ENCODE measurements around the gene HSD17B11. TPM values are rescaled to one million over a fixed set of nuclear protein-coding genes. Genes with fewer than 3 reads are reported as not detected.

The HSD17B11 gene
- total RNA-seq, 1 donor from 2014 or later = 21.8 TPM

- H3K4me3 Mint-ChIP-seq (ENCODE audit: unreplicated experiment) = no peak overlapping the region
- peaks cover 42% of the 10 kb centered on the region for H3K36me3 Mint-ChIP-seq (ENCODE audit: unreplicated experiment)
- H3K9me3 Mint-ChIP-seq (ENCODE audit: unreplicated experiment) = peaks cover 5% of the 10 kb centered on the region
- no peak overlapping the region for H3K27ac Mint-ChIP-seq (ENCODE audit: unreplicated experiment)
- no peaks in the 10 kb centered on the region for H3K4me1 Mint-ChIP-seq (ENCODE audit: unreplicated experiment)
- TF ChIP-seq CTCF (IDR thresholded peaks at IDR 0.05) = no peak
- DNase-seq (ENCODE audit: extremely low spot score, unreplicated experiment) = no peak
- no peaks in the 10 kb centered on the region for H3K27me3 Mint-ChIP-seq (ENCODE audit: unreplicated experiment)
Measured at GRCh38 chr4:87339440-87339839, 51.5 kb downstream of the HSD17B11 start.

- Mint-ChIP-seq H3K4me3 (ENCODE audit: unreplicated experiment) (no peak overlapping the region), H3K27me3 (ENCODE audit: unreplicated experiment) (no peaks in the 10 kb centered on the region), H3K9me3 (ENCODE audit: unreplicated experiment) (peaks cover 17% of the 10 kb centered on the region), H3K27ac (ENCODE audit: unreplicated experiment) (no peak overlapping the region), H3K4me1 (ENCODE audit: unreplicated experiment) (no peaks in the 10 kb centered on the region), H3K36me3 (ENCODE audit: unreplicated experiment) (peaks cover 39% of the 10 kb centered on the region)
- no peak for DNase-seq (ENCODE audit: extremely low spot score, unreplicated experiment)
- TF ChIP-seq CTCF (IDR thresholded peaks at IDR 0.05) = no peak
Measured at GRCh38 chr4:87337361-87337760, 53.6 kb downstream of the HSD17B11 start.

- H3K36me3 Mint-ChIP-seq (ENCODE audit: unreplicated experiment) = peaks cover 22% of the 10 kb centered on the region
- no peak overlapping the region for H3K27ac Mint-ChIP-seq (ENCODE audit: unreplicated experiment)
Measured at GRCh38 chr4:87333267-87333666, 57.7 kb downstream of the HSD17B11 start.

GRCh38 chr4:87330761-87331160 lies 60.2 kb downstream of the HSD17B11 start:
- no peak overlapping the region for H3K27ac Mint-ChIP-seq (ENCODE audit: unreplicated experiment)
- DNase-seq (ENCODE audit: extremely low spot score, unreplicated experiment) = no peak
- peaks cover 10% of the 10 kb centered on the region for H3K36me3 Mint-ChIP-seq (ENCODE audit: unreplicated experiment)
- H3K4me1 Mint-ChIP-seq (ENCODE audit: unreplicated experiment) = no peaks in the 10 kb centered on the region
- H3K4me3 Mint-ChIP-seq (ENCODE audit: unreplicated experiment) = no peak overlapping the region
- TF ChIP-seq CTCF (IDR thresholded peaks at IDR 0.05) = no peak
- peaks cover 28% of the 10 kb centered on the region for H3K9me3 Mint-ChIP-seq (ENCODE audit: unreplicated experiment)
- H3K27me3 Mint-ChIP-seq (ENCODE audit: unreplicated experiment) = no peaks in the 10 kb centered on the region

More at GRCh38 chr4:87333267-87333666, 57.7 kb downstream of the HSD17B11 start:
- Mint-ChIP-seq H3K9me3 (ENCODE audit: unreplicated experiment) (peaks cover 28% of the 10 kb centered on the region), H3K4me3 (ENCODE audit: unreplicated experiment) (no peak overlapping the region), H3K4me1 (ENCODE audit: unreplicated experiment) (no peaks in the 10 kb centered on the region), H3K27me3 (ENCODE audit: unreplicated experiment) (no peaks in the 10 kb centered on the region)
- DNase-seq (ENCODE audit: extremely low spot score, unreplicated experiment) = no peak
- TF ChIP-seq CTCF (IDR thresholded peaks at IDR 0.05) = no peak

- H3K27me3 Mint-ChIP-seq (ENCODE audit: unreplicated experiment) = no peaks in the 10 kb centered on the region
- no peak overlapping the region for H3K27ac Mint-ChIP-seq (ENCODE audit: unreplicated experiment)
- no peaks in the 10 kb centered on the region for H3K36me3 Mint-ChIP-seq (ENCODE audit: unreplicated experiment)
- no peak for DNase-seq (ENCODE audit: extremely low spot score, unreplicated experiment)
- H3K4me1 Mint-ChIP-seq (ENCODE audit: unreplicated experiment) = no peaks in the 10 kb centered on the region
- no peak overlapping the region for H3K4me3 Mint-ChIP-seq (ENCODE audit: unreplicated experiment)
- H3K9me3 Mint-ChIP-seq (ENCODE audit: unreplicated experiment) = peaks cover 9% of the 10 kb centered on the region
- TF ChIP-seq CTCF (IDR thresholded peaks at IDR 0.05) = no peak
Measured at GRCh38 chr4:87327136-87327535, 63.9 kb downstream of the HSD17B11 start.
